HepG2 (cell line): ENCODE data around the gene PRXL2A. TPM values are rescaled to one million over a fixed set of nuclear protein-coding genes. Genes with fewer than 3 reads are reported as not detected.
A peak's percentile ranks its signal among the peaks of the same experiment; 100 is the strongest.

ENCODE experiments used
- ASH2L ChIP-seq: fragments of 300-600, 200-600 bp; sonication (generic); IDR thresholded peaks from 2 replicates; pipeline ENCODE4 v1.7.0; 2017; ENCODE audit warnings: low read depth, mild to moderate bottlenecking, moderate library complexity, mixed read lengths, low read length; ENCODE audit not compliant: insufficient read length
- DMAP1 ChIP-seq: IDR thresholded peaks from 2 replicates; pipeline ENCODE4 v1.6.1; 2016
- NRL ChIP-seq: sonication (generic); formaldehyde crosslinking; IDR thresholded peaks from 2 replicates; pipeline ENCODE4 v1.5.0; 2020; ENCODE audit warnings: missing genetic modification reagents, mild to moderate bottlenecking, moderate library complexity, borderline replicate concordance
- POLR2AphosphoS5 ChIP-seq: IDR thresholded peaks from 2 replicates; pipeline ENCODE4 v1.6.1; 2012; ENCODE audit warnings: low read depth, low read length
- POLR2G ChIP-seq: fragments of 200-400 bp; formaldehyde crosslinking; IDR thresholded peaks from 2 replicates; pipeline ENCODE4 v1.6.1; 2018; ENCODE audit warnings: mild to moderate bottlenecking, low read depth, low read length, moderate library complexity
- RORA ChIP-seq: sonication (generic); formaldehyde crosslinking; IDR thresholded peaks from 2 replicates; pipeline ENCODE4 v1.5.0; 2020; ENCODE audit warnings: mild to moderate bottlenecking, missing genetic modification reagents, moderate library complexity
- TOPORS ChIP-seq: sonication (generic); formaldehyde crosslinking; IDR thresholded peaks from 2 replicates; pipeline ENCODE4 v1.8.0; 2023; ENCODE audit warnings: mild to moderate bottlenecking, missing genetic modification reagents
- ZNF430 ChIP-seq: sonication (generic); formaldehyde crosslinking; IDR thresholded peaks from 2 replicates; pipeline ENCODE4 v1.9.0; 2021; ENCODE audit warnings: mild to moderate bottlenecking, missing genetic modification reagents
- ZNF773 ChIP-seq: sonication (generic); formaldehyde crosslinking; IDR thresholded peaks from 2 replicates; pipeline ENCODE4 v1.4.0; 2020; ENCODE audit warnings: missing genetic modification reagents, borderline replicate concordance
- polyA plus RNA-seq, 8 experiments: library from polyadenylated mRNA; depleted of rRNA in 3 of 8; stranded (reverse) in 7 of 8; unstranded in 1 of 8; fragments of >200 nt; fragmentation: Illumina TruSeq in 4 of 8; extraction: Trizol in 4 of 8; gene quantifications; 2 replicates each; pipeline versions ENCODE4 v1.2.1 to v1.2.3, GENCODE V29; 2011 to 2016; ENCODE audit warnings: low read depth in 4 of 8, missing spikeins in 1 of 8, mixed read lengths in 1 of 8; ENCODE audit not compliant: insufficient read depth in 1 of 8
- total RNA-seq, 5 experiments: library from RNA; depleted of rRNA; stranded (reverse); fragments of >200 nt; fragmentation: Illumina TruSeq; extraction: Trizol; gene quantifications; 2 replicates each; pipeline ENCODE4 v1.2.3, GENCODE V29; 2016; ENCODE audit warnings: low read depth in 1 of 5
- TF ChIP-seq, protein P1 (sequence below): sonication (generic); formaldehyde crosslinking; IDR thresholded peaks from 2 replicates; pipeline ENCODE4 v1.5.0; 2020; ENCODE audit warnings: mild to moderate bottlenecking, missing genetic modification reagents, borderline replicate concordance
- TF ChIP-seq, protein P2 (sequence below): sonication (generic); formaldehyde crosslinking; IDR thresholded peaks from 2 replicates; pipeline ENCODE4 v1.4.0; 2020; ENCODE audit warnings: mild to moderate bottlenecking, missing genetic modification reagents
- TF ChIP-seq, protein P3 (sequence below): sonication (generic); formaldehyde crosslinking; IDR thresholded peaks from 2 replicates; pipeline ENCODE4 v1.4.0; 2020; ENCODE audit warnings: mild to moderate bottlenecking, missing genetic modification reagents
- TF ChIP-seq, protein P4 (sequence below): sonication (generic); formaldehyde crosslinking; IDR thresholded peaks from 2 replicates; pipeline ENCODE4 v1.5.1; 2020; ENCODE audit warnings: missing genetic modification reagents, mild to moderate bottlenecking, borderline replicate concordance
- TF ChIP-seq, protein P5 (sequence below): sonication (generic); formaldehyde crosslinking; IDR thresholded peaks from 2 replicates; pipeline ENCODE4 v1.4.0; 2020; ENCODE audit warnings: missing genetic modification reagents, borderline replicate concordance
- TF ChIP-seq, protein P6 (sequence below): sonication (generic); formaldehyde crosslinking; IDR thresholded peaks from 2 replicates; pipeline ENCODE4 v1.8.1; 2023; ENCODE audit warnings: mild to moderate bottlenecking, moderate library complexity, missing genetic modification reagents

Gene PRXL2A
- total and polyA plus RNA-seq, 2 of the 13 experiments (the other 11 are each of a cell fraction or from before 2014, with no cell fraction given) = 43.9 to 79.9 TPM

DNA sequence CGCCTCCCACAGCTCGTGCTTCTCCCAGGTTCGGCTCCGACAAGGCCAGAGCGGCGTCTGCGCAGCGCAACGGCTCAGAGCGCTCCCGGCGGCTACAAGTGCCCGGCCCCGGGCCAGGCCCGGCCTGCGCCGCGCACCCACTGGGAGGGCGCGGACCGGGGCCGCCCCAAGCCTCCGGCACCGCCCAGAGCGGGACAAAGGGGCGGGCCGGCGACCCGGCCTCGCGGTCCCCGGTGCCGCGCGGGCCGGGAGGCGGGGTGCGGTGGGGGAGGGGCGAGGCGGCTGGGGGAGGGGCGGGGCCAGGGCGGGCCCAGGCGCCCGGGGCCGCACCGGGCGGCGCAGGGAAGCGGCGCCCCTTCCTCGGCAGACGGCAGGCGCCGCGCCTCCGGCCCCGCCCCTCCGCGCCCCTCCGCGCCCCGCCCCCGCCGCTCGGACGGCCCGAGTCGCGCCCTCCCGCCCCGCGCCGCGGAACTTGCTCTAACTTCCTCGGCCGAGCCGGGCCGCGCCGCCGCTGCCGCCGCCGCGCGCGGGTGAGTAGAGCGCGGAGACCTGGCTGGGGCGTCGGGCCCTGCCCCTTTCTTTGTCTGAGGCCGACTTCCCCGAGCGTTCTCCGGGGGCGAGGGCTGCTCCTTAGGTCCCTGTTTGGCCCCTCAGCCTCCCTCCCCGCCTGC, 45.6 kb downstream of the PRXL2A start, which contains the start of gene TSPAN14 (continued):
- TF ChIP-seq, protein P1, sequence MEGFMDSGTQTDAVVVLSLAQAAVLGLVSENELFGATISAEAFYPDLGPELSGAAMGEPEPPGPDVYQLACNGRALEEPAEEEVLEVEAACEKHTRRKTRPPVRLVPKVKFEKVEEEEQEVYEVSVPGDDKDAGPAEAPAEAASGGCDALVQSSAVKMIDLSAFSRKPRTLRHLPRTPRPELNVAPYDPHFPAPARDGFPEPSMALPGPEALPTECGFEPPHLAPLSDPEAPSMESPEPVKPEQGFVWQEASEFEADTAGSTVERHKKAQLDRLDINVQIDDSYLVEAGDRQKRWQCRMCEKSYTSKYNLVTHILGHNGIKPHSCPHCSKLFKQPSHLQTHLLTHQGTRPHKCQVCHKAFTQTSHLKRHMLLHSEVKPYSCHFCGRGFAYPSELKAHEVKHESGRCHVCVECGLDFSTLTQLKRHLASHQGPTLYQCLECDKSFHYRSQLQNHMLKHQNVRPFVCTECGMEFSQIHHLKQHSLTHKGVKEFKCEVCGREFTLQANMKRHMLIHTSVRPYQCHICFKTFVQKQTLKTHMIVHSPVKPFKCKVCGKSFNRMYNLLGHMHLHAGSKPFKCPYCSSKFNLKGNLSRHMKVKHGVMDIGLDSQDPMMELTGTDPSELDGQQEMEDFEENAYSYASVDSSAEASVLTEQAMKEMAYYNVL (CRISPR knock-in tag) = 0 out of 2 replicates have a peak, but pooled peaks have one; percentile 23
- TF ChIP-seq POLR2G (peak; percentile 65), NRL (CRISPR knock-in tag) (no peak), DMAP1 (CRISPR knock-in tag) (peak; percentile 47; the same call in 1 of the 2 replicates), ASH2L (no peak), RORA (no peak), ZNF430 (CRISPR knock-in tag) (0 out of 2 replicates have a peak, but pooled peaks have one; percentile 36), TOPORS (CRISPR knock-in tag) (peak; percentile 45), ZNF773 (peak; percentile 40; the same call in 1 of the 2 replicates), POLR2AphosphoS5 (0 out of 2 replicates have a peak, but pooled peaks have one; percentile 35)
- TF ChIP-seq, protein P2, sequence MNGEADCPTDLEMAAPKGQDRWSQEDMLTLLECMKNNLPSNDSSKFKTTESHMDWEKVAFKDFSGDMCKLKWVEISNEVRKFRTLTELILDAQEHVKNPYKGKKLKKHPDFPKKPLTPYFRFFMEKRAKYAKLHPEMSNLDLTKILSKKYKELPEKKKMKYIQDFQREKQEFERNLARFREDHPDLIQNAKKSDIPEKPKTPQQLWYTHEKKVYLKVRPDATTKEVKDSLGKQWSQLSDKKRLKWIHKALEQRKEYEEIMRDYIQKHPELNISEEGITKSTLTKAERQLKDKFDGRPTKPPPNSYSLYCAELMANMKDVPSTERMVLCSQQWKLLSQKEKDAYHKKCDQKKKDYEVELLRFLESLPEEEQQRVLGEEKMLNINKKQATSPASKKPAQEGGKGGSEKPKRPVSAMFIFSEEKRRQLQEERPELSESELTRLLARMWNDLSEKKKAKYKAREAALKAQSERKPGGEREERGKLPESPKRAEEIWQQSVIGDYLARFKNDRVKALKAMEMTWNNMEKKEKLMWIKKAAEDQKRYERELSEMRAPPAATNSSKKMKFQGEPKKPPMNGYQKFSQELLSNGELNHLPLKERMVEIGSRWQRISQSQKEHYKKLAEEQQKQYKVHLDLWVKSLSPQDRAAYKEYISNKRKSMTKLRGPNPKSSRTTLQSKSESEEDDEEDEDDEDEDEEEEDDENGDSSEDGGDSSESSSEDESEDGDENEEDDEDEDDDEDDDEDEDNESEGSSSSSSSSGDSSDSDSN (CRISPR knock-in tag) = peak; percentile 64; the same call in 1 of the 2 replicates
- TF ChIP-seq, protein P3, sequence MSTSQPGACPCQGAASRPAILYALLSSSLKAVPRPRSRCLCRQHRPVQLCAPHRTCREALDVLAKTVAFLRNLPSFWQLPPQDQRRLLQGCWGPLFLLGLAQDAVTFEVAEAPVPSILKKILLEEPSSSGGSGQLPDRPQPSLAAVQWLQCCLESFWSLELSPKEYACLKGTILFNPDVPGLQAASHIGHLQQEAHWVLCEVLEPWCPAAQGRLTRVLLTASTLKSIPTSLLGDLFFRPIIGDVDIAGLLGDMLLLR (CRISPR knock-in tag) = 0 out of 2 replicates have a peak, but pooled peaks have one; percentile 31
- TF ChIP-seq, protein P4, sequence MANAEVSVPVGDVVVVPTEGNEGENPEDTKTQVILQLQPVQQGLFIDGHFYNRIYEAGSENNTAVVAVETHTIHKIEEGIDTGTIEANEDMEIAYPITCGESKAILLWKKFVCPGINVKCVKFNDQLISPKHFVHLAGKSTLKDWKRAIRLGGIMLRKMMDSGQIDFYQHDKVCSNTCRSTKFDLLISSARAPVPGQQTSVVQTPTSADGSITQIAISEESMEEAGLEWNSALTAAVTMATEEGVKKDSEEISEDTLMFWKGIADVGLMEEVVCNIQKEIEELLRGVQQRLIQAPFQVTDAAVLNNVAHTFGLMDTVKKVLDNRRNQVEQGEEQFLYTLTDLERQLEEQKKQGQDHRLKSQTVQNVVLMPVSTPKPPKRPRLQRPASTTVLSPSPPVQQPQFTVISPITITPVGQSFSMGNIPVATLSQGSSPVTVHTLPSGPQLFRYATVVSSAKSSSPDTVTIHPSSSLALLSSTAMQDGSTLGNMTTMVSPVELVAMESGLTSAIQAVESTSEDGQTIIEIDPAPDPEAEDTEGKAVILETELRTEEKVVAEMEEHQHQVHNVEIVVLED = peak; percentile 37; the same call in 1 of the 2 replicates
- TF ChIP-seq, protein P5, sequence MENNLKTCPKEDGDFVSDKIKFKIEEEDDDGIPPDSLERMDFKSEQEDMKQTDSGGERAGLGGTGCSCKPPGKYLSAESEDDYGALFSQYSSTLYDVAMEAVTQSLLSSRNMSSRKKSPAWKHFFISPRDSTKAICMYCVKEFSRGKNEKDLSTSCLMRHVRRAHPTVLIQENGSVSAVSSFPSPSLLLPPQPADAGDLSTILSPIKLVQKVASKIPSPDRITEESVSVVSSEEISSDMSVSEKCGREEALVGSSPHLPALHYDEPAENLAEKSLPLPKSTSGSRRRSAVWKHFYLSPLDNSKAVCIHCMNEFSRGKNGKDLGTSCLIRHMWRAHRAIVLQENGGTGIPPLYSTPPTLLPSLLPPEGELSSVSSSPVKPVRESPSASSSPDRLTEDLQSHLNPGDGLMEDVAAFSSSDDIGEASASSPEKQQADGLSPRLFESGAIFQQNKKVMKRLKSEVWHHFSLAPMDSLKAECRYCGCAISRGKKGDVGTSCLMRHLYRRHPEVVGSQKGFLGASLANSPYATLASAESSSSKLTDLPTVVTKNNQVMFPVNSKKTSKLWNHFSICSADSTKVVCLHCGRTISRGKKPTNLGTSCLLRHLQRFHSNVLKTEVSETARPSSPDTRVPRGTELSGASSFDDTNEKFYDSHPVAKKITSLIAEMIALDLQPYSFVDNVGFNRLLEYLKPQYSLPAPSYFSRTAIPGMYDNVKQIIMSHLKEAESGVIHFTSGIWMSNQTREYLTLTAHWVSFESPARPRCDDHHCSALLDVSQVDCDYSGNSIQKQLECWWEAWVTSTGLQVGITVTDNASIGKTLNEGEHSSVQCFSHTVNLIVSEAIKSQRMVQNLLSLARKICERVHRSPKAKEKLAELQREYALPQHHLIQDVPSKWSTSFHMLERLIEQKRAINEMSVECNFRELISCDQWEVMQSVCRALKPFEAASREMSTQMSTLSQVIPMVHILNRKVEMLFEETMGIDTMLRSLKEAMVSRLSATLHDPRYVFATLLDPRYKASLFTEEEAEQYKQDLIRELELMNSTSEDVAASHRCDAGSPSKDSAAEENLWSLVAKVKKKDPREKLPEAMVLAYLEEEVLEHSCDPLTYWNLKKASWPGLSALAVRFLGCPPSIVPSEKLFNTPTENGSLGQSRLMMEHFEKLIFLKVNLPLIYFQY (CRISPR knock-in tag) = peak; percentile 81; the same call in 1 of the 2 replicates
- TF ChIP-seq, protein P6, sequence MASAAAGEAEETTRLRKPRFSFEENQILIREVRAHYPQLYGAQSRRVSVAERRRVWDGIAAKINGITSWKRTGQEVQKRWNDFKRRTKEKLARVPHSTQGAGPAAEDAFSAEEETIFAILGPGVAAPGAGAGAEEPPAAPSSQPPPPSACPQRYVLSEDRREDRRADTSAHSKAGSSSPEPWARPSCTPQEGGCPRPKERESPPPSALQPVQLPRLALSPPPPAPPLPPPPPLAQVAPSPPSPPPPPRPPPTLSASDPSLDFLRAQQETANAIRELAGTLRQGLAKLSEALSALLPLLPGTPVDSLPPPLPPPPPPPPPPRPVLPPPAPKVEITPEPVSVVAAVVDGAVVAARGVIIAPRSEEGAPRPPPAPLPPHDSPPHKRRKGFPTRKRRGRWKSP (CRISPR knock-in tag) = peak; percentile 98
